Measurements from ENCODE around the gene RHD.
"Not testable (repeated sequence)": the region's sequence is repeated elsewhere in the genome, so short reads cannot be mapped to it uniquely, and the experiment has no call there.

RHD gene

DNA sequence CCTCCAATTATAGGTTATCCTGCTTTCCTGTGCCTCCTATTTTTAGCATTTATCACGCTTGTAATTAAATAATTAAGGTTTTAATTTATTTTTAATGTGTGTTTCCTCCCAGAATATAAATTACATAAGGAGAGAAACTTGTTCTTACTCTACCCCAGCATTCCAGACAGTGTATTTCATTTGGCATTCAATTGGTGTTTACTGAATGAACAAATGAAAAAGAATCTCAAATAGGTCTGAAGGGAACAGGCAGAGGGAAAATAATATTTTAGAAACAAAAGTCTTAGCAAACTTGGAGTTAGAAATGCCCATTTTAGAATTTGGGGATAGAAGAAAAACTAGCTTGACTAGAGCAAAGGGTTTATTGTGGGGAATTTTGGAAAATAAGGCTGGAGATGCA, 15.1 kb upstream of the RHD start:
- DNase-seq (ENCODE audit: low spot score), result peak; percentile 38

- not testable (repeated sequence) for DNase-seq (ENCODE audit: low spot score)
Observed at GRCh38 chr1:25259813-25260212, 12.5 kb upstream of the RHD start.

DNA sequence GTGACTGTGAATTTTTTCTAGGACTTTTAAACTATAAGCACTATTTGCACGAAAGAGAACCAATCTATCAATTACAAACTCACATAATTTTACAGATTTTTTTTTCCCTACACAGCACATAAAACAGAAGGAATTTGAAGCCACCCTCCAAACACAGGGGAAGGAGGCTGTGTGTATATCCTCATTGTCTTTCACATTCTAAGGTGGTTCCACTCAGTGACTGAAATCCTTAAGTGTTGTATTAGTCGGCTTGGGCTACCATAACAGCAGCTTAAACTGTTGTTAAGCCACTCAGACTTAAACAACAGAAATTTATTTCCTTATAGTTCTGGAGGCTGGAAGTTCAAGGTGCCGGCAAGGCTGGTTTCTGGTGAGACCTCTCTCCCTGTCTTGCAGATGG, 12.0 kb upstream of the RHD start:
- DNase-seq (ENCODE audit: low spot score), result not testable (repeated sequence)

GRCh38 chr1:25266554-25267287, 5.6 kb upstream of the RHD start:
- not testable (repeated sequence) for DNase-seq (ENCODE audit: low spot score)

- not testable (repeated sequence) for DNase-seq (ENCODE audit: low spot score)
Observed at GRCh38 chr1:25267288-25268142, 4.8 kb upstream of the RHD start.

- DNase-seq (ENCODE audit: low spot score), result not testable (repeated sequence)
Observed at GRCh38 chr1:25268143-25268760, 4.1 kb upstream of the RHD start.

GRCh38 chr1:25275648-25276047, 3.3 kb downstream of the RHD start:
- not testable (repeated sequence) for DNase-seq (ENCODE audit: low spot score)

- not testable (repeated sequence) for DNase-seq (ENCODE audit: low spot score)
Observed at GRCh38 chr1:25277295-25277694, 5.0 kb downstream of the RHD start.

DNA sequence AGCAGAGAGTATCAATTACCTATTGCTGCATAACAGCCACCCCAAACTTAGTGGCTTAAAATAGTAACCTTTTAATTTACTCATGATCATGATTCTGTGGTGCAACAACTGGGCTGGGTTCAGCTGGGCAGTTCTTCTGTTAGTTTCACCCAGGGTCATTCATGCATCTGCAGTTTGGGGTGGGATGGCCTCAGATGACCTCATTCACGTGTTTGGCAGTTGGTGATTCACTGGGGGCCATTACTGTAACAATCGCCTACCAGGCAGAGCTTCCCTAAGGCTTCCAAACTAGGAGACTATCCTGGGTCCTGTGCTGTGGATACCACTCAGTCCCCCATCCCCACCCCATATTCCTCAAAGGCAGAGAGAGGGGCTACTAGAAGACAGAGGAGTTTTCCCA, 6.0 kb downstream of the RHD start:
- DNase-seq (ENCODE audit: low spot score), result not testable (repeated sequence)

DNA sequence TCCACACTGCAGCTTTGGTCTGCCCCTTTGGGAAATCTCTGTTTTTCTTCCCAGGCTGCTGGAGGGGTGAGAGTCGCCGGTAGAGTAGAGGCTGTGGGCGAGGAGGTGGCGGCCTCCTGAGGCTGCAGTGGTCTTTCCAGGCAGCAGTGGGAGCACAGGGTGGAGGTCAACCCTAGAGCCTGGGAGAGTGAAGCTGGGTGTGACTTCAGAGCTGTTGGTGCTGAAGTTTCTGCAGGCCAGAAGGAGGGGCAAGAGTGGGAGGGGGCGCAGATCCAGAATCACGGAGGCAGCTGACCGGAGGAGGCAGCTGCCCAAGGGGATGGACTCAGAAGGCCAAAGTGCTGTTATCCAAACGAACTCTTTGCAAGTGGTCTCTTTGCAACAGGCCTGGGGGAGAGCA, 6.5 kb downstream of the RHD start:
- DNase-seq (ENCODE audit: low spot score), result not testable (repeated sequence)

DNA sequence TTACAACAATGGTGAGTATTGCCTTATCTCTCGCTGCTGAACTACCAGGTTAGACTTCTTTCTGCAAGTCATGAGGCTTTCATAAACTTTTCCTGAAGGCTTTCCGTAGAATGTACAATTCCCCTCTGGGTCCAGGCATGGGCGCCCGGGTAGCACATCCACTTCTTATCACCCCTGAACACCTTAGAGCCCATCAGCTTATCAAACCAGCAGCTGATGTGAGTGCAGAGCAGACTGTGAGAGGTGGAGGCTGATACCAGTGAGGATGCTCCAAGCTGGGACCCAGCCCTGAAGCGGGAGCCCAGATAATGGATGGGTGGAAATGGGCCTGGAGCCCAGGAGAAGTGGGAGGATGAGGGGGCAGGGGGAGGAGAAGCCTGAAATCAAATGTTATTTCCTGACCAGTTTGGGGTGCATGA, 7.4 kb downstream of the RHD start:
- DNase-seq (ENCODE audit: low spot score), result not testable (repeated sequence)

DNA sequence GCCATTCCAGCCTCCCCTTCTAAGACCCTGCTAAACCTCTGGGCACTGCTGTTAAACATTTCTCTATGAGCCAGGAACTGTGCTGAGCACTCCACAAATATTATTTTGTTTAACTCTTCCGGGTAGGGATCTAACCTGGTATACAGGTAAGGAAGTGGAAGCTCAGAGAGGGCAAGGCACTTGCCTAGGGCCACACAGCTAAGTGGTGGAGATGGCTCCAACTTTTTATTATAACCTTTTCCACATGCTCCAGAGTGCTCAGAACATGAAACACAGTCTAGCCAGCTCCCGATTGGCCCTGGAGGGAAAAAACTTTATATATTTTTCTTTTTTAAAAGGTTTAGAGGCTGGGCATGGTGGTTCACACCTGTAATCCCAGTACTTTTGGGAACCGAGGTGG, 13.6 kb downstream of the RHD start:
- not testable (repeated sequence) for DNase-seq (ENCODE audit: low spot score)

- not testable (repeated sequence) for DNase-seq (ENCODE audit: low spot score)
Observed at GRCh38 chr1:25287164-25287563, 14.9 kb downstream of the RHD start.

DNA sequence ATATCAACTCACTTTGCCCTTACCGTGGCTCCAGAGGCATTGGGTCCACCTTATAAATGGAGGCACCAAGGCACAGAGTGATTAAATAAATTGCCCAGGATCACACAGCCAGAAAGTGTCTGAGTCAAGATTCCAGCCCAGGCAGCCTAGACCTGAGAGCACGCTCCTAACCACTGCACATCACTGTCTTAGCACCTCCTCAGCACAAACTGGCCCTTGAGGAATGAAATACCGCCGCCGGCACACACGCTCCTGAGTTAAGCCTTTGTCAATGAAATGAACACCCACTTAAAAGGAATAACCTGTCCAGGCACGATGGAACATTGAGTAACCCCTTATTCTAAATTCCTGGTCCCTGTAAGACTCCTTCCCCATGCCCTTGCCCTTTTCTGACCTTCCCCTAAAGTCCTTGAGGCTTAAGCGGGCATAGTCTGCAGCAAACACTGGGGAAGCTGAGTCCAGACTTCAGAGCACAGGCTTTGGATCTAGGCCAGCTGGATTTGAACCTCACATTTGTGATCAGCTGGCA, 16.3 kb downstream of the RHD start:
- not testable (repeated sequence) for DNase-seq (ENCODE audit: low spot score)

GRCh38 chr1:25290043-25290442, 17.7 kb downstream of the RHD start:
- not testable (repeated sequence) for DNase-seq (ENCODE audit: low spot score)

DNA sequence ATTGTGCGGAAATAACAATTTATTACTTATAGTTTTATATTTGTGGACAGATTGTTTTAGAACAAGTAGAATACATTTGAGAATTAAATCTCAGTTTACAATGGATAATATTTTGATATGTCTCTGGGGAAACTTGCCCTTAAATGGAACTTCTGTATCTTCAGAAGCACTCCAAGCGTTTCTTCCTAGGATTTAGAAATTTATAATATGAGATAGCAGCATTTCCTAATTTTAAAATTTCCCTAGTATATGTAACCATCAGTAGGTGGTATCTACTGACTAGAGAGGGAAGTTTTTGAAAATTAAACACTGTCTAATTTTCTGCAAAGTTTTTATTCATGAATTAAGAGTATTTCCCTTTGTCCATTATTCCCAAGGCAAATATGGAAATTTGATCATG, 21.1 kb downstream of the RHD start:
- DNase-seq (ENCODE audit: low spot score), result not testable (repeated sequence)

DNA sequence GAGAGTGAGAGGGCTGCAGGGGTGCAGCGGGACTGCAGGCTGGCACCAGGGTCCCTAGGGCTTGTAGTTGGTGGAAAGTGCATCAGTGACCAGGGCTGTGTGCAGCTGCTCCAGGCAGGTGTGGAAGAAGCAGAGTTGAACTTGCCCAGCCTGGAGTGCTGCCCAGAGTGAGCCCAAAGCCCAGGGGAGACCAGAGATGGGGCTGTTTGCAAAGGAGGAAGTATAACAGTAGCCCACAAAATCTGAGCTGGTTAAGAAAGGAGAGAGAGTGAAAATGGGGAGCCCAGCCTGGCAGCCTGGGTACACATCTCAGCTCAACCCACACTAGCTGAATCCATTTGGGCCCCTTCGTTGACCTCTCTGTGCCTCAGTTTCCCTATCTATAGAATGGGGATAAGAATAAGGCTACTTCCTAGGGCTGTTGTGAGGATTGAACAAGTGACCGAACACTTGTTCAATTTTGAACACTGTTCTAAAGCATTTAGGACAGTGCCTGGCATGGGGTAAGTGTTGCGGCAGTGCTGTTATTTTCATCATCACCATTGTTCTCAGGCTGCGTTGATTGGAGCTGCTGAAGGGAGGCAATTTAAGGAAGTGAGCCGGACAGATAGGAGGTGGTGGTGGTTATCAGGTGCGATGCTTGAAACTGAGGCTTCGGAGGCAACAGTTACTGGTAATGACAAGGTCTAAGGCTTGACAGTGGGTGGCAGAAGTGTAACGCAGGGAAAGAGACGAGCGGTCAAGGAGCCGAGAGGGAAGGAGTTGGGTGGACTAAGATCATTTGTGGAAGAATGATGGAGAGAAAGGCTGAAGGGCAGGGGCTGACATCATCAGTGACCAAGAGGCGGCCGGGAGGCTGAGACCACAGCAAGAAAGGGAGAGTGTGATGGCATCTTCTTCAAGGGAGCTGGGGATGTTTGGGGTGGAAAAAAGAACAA, 22.8 kb downstream of the RHD start:
- not testable (repeated sequence) for DNase-seq (ENCODE audit: low spot score)

DNA sequence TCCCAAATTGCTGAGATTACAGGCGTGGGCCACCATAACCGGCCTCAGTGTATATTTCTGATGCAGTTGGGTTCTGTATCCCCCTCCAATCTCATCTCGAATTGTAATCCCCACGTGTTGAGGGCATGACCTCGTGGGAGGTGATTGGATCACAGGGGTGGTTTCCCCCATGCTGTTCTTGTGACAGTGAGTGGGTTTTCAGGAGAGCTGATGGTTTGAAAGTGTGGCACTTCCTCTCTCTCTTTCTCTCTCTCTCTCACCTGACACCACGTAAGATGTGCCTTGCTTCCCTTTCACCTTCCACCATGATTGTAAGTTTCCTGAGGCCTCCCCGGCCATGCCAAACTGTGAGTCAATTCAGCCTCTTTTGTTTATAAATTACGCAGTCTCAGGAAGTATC, 24.2 kb downstream of the RHD start:
- not testable (repeated sequence) for DNase-seq (ENCODE audit: low spot score)

DNA sequence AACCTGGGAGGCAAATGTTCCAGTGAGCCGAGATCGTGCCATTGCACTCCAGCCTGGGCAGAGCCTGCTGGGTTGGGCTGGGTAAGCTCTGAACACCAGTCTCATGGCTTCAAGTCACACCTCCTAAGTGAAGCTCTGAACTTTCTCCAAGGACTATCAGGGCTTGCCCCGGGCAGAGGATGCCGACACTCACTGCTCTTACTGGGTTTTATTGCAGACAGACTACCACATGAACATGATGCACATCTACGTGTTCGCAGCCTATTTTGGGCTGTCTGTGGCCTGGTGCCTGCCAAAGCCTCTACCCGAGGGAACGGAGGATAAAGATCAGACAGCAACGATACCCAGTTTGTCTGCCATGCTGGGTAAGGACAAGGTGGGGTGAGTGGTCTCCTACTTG, 28.4 kb downstream of the RHD start:
- DNase-seq (ENCODE audit: low spot score), result not testable (repeated sequence)

DNA sequence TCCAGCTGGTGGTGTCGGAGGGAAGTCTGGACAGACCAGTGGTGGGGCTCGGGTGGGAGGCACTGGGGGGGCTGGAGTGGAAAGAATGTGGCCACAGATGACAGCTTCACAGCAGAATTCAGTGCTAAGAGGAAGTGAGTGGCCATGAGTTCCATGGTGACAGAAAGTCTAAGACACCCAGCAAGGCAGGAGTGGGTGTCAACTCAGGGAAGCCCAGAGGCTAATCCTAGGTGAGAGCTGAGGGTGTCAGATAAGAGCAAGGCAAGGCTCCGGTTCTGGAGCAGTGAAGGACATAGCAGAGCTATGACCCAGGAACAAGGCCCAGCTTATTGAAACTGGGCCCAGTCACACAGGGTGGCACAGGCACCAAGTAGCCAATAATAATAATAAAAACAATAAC, 30.0 kb downstream of the RHD start:
- DNase-seq (ENCODE audit: low spot score), result not testable (repeated sequence)

DNA sequence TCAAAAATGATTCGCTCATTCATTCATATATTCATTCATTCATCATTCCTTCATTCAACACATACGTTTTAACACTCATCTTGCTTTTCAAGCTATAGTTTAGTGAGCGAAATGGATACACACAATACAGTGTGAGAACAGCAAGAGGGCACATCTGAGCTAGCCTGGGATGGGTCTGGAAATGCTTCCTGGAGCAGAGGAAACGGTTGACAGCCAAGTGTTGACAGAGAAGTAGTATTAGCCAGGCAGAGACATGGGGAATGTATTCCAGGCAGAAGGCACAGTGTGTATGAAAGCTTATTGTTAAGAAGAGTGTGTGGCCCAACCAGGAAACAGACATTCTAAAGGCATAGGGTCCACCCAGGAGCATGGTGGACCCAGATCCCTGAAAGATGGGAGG, 32.6 kb downstream of the RHD start:
- not testable (repeated sequence) for DNase-seq (ENCODE audit: low spot score)
